T-helper 17 cell (primary cell): ENCODE data around the gene FUT8. TPM values are rescaled to one million over a fixed set of nuclear protein-coding genes. Genes with fewer than 3 reads are reported as not detected.
A peak's percentile ranks its signal among the peaks of the same experiment; 100 is the strongest.

Experiments
- ATAC-seq: fragments of 150-1000 bp; cut with Tn5 transposase; 2 replicates; pipeline ENCODE4 v1.10.0; 2021; ENCODE audit warnings: mild to moderate bottlenecking, moderate library complexity
- DNase-seq, 3 donors: peaks; one replicate each; pipeline versions ENCODE4 v3.0.0 to v3.0.0-alpha.2; 2020 to 2021
- H3K9me3 ChIP-seq: one replicate; pipeline ENCODE4 v1.7.0; 2013; ENCODE audit warnings: low read length, mild to moderate bottlenecking; ENCODE audit not compliant: control insufficient read depth, poor library complexity, severe bottlenecking
- H3K27ac Mint-ChIP-seq: one replicate; pipeline ENCODE4 v1.8.0; 2022; ENCODE audit warnings: mild to moderate bottlenecking, moderate library complexity, mixed read lengths
- H3K27me3 Mint-ChIP-seq: one replicate; pipeline ENCODE4 v1.8.0; 2022; ENCODE audit warnings: mixed read lengths
- H3K36me3 Mint-ChIP-seq: one replicate; pipeline ENCODE4 v1.8.0; 2022; ENCODE audit warnings: low read depth, mixed read lengths
- H3K4me1 Mint-ChIP-seq: one replicate; pipeline ENCODE4 v1.8.0; 2022; ENCODE audit warnings: mild to moderate bottlenecking, mixed read lengths
- H3K4me3 Mint-ChIP-seq: one replicate; pipeline ENCODE4 v1.8.0; 2022; ENCODE audit warnings: mild to moderate bottlenecking, moderate library complexity, mixed read lengths
- total RNA-seq, 4 donors: library from RNA in 2 of 4; stranded (reverse) in 2 of 4; gene quantifications; one replicate each; pipeline ENCODE4 v1.2.3 and lab custom pipeline; 2022 to 2026

The FUT8 gene
- total RNA-seq, 2 donors from 2014 or later = 45.5 to 51.3 TPM

- Mint-ChIP-seq H3K27ac (no peak overlapping the region), H3K4me3 (no peak overlapping the region), H3K36me3 (no peaks in the 10 kb centered on the region), H3K4me1 (peaks cover 2% of the 10 kb centered on the region), H3K27me3 (no peaks in the 10 kb centered on the region)
- no peak for ATAC-seq
- no peak for DNase-seq
- no peaks in the 10 kb centered on the region for H3K9me3 ChIP-seq
Measured at GRCh38 chr14:65749287-65749686, 336.8 kb downstream of the FUT8 start.

GRCh38 chr14:65750906-65751305, 338.4 kb downstream of the FUT8 start:
- no peak for ATAC-seq
- no peak overlapping the region for H3K4me3 Mint-ChIP-seq

GRCh38 chr14:65751510-65751909, 339.0 kb downstream of the FUT8 start:
- Mint-ChIP-seq H3K36me3 (no peaks in the 10 kb centered on the region), H3K4me1 (peaks cover 2% of the 10 kb centered on the region), H3K4me3 (no peak overlapping the region), H3K27ac (peak overlapping the region; percentile 57), H3K27me3 (no peaks in the 10 kb centered on the region)
- H3K9me3 ChIP-seq = no peaks in the 10 kb centered on the region
- ATAC-seq = no peak
- no peak for DNase-seq

More at GRCh38 chr14:65750906-65751305, 338.4 kb downstream of the FUT8 start:
- no peak for DNase-seq
- Mint-ChIP-seq H3K27ac (no peak overlapping the region), H3K27me3 (no peaks in the 10 kb centered on the region), H3K36me3 (no peaks in the 10 kb centered on the region), H3K4me1 (peaks cover 2% of the 10 kb centered on the region)
- H3K9me3 ChIP-seq = no peaks in the 10 kb centered on the region

GRCh38 chr14:65753061-65753460, 340.5 kb downstream of the FUT8 start:
- Mint-ChIP-seq H3K4me1 (peaks cover 2% of the 10 kb centered on the region), H3K4me3 (no peak overlapping the region), H3K27me3 (no peaks in the 10 kb centered on the region), H3K27ac (no peak overlapping the region), H3K36me3 (no peaks in the 10 kb centered on the region)
- no peak for ATAC-seq
- no peak for DNase-seq
- H3K9me3 ChIP-seq = no peaks in the 10 kb centered on the region

GRCh38 chr14:65755331-65755730, 342.8 kb downstream of the FUT8 start:
- Mint-ChIP-seq H3K27ac (no peak overlapping the region), H3K4me1 (peaks cover 2% of the 10 kb centered on the region), H3K27me3 (no peaks in the 10 kb centered on the region), H3K36me3 (no peaks in the 10 kb centered on the region), H3K4me3 (no peak overlapping the region)
- ATAC-seq (no peak), DNase-seq (no peak)
- H3K9me3 ChIP-seq = no peaks in the 10 kb centered on the region

- no peak overlapping the region for H3K27ac Mint-ChIP-seq
- H3K27me3 Mint-ChIP-seq = no peaks in the 10 kb centered on the region
- H3K4me1 Mint-ChIP-seq = no peaks in the 10 kb centered on the region
- DNase-seq (no peak), ATAC-seq (no peak)
- H3K4me3 Mint-ChIP-seq = no peak overlapping the region
- no peaks in the 10 kb centered on the region for H3K36me3 Mint-ChIP-seq
- H3K9me3 ChIP-seq = no peaks in the 10 kb centered on the region
Measured at GRCh38 chr14:65756880-65757279, 344.4 kb downstream of the FUT8 start.

GRCh38 chr14:65769151-65769550, 356.6 kb downstream of the FUT8 start:
- ATAC-seq (no peak), DNase-seq (no peak)
- Mint-ChIP-seq H3K4me3 (no peak overlapping the region), H3K27ac (no peak overlapping the region), H3K27me3 (peaks cover 6% of the 10 kb centered on the region), H3K36me3 (no peaks in the 10 kb centered on the region), H3K4me1 (no peaks in the 10 kb centered on the region)
- no peaks in the 10 kb centered on the region for H3K9me3 ChIP-seq

- peaks cover 4% of the 10 kb centered on the region for H3K4me1 Mint-ChIP-seq
- no peaks in the 10 kb centered on the region for H3K36me3 Mint-ChIP-seq
- no peak overlapping the region for H3K27ac Mint-ChIP-seq
- ATAC-seq (no peak), DNase-seq (no peak)
- H3K27me3 Mint-ChIP-seq = peaks cover 5% of the 10 kb centered on the region
- no peak overlapping the region for H3K4me3 Mint-ChIP-seq
- no peaks in the 10 kb centered on the region for H3K9me3 ChIP-seq
Measured at GRCh38 chr14:65770681-65771080, 358.2 kb downstream of the FUT8 start.

GRCh38 chr14:65771271-65771670, 358.7 kb downstream of the FUT8 start:
- Mint-ChIP-seq H3K27ac (no peak overlapping the region), H3K4me3 (no peak overlapping the region), H3K4me1 (peaks cover 10% of the 10 kb centered on the region), H3K36me3 (no peaks in the 10 kb centered on the region), H3K27me3 (no peaks in the 10 kb centered on the region)
- ATAC-seq (no peak), DNase-seq (no peak)
- no peaks in the 10 kb centered on the region for H3K9me3 ChIP-seq

GRCh38 chr14:65772466-65772865, 359.9 kb downstream of the FUT8 start:
- H3K27ac Mint-ChIP-seq = no peak overlapping the region
- H3K9me3 ChIP-seq = no peaks in the 10 kb centered on the region
- DNase-seq = no peak
- peaks cover 10% of the 10 kb centered on the region for H3K4me1 Mint-ChIP-seq
- no peak overlapping the region for H3K4me3 Mint-ChIP-seq
- no peak for ATAC-seq
- no peaks in the 10 kb centered on the region for H3K27me3 Mint-ChIP-seq
- no peaks in the 10 kb centered on the region for H3K36me3 Mint-ChIP-seq

- Mint-ChIP-seq H3K4me1 (peaks cover 10% of the 10 kb centered on the region), H3K27me3 (no peaks in the 10 kb centered on the region), H3K27ac (no peak overlapping the region), H3K36me3 (no peaks in the 10 kb centered on the region), H3K4me3 (no peak overlapping the region)
- no peak for DNase-seq
- no peaks in the 10 kb centered on the region for H3K9me3 ChIP-seq
- ATAC-seq = no peak
Measured at GRCh38 chr14:65772921-65773574, 360.5 kb downstream of the FUT8 start.

- Mint-ChIP-seq H3K4me1 (peaks cover 10% of the 10 kb centered on the region), H3K4me3 (no peak overlapping the region), H3K27me3 (peaks cover 4% of the 10 kb centered on the region), H3K36me3 (peaks cover 2% of the 10 kb centered on the region), H3K27ac (no peak overlapping the region)
- H3K9me3 ChIP-seq = no peaks in the 10 kb centered on the region
- DNase-seq = no peak
- no peak for ATAC-seq
Measured at GRCh38 chr14:65774041-65774440, 361.5 kb downstream of the FUT8 start.

- ATAC-seq (no peak), DNase-seq (no peak)
- H3K27me3 Mint-ChIP-seq = peaks cover 4% of the 10 kb centered on the region
- H3K4me3 Mint-ChIP-seq = no peak overlapping the region
- peaks cover 10% of the 10 kb centered on the region for H3K4me1 Mint-ChIP-seq
- no peak overlapping the region for H3K27ac Mint-ChIP-seq
- H3K36me3 Mint-ChIP-seq = peaks cover 2% of the 10 kb centered on the region
- H3K9me3 ChIP-seq = no peaks in the 10 kb centered on the region
Measured at GRCh38 chr14:65776193-65776852, 363.8 kb downstream of the FUT8 start.

- ATAC-seq = no peak
- Mint-ChIP-seq H3K4me3 (no peak overlapping the region), H3K27me3 (peaks cover 23% of the 10 kb centered on the region), H3K27ac (no peak overlapping the region), H3K36me3 (peaks cover 2% of the 10 kb centered on the region), H3K4me1 (peaks cover 6% of the 10 kb centered on the region)
- DNase-seq = no peak
- H3K9me3 ChIP-seq = no peaks in the 10 kb centered on the region
Measured at GRCh38 chr14:65780566-65780965, 368.0 kb downstream of the FUT8 start.
